K562 (cell line): ENCODE data around the gene PPP3CA. TPM values are rescaled to one million over a fixed set of nuclear protein-coding genes. Genes with fewer than 3 reads are reported as not detected.

Experiments used
- ATAC-seq: fragments of 200-7000 bp; cut with Tn5 transposase; 3 replicates; pipeline ENCODE4 v1.9.1; 2020; ENCODE audit warnings: moderate library complexity
- BruUV-seq: library from RNA; stranded (reverse); fragments of 400-500 nt; replicated peaks from 2 replicates; lab custom pipeline; 2021; lab: Mats Ljungman, UMichigan
- CTCF ChIA-PET: fragments of 300-600 bp; formaldehyde crosslinking; extraction: SDS; loops from one replicate; lab custom pipeline; 2021; ENCODE audit warnings: low intra/inter-chr PET ratio; lab: Yijun Ruan, JAX
- POLR2A ChIA-PET: fragments of 300-600, 350-650 bp; sonication (Branson Sonifier 250); formaldehyde crosslinking; extraction: SDS; loops from one replicate; lab custom pipeline; 2021; ENCODE audit warnings: antibody characterized with exemption, inconsistent platforms; lab: Yijun Ruan, JAX
- DNase-seq, 4 experiments: peaks; one replicate each; pipeline versions ENCODE4 v3.0.0 to v3.0.0-alpha.2; 2011 to 2018; ENCODE audit warnings: low spot score in 3 of 4, mixed read lengths in 3 of 4; ENCODE audit errors: extremely low read depth in 1 of 4
- FAIRE-seq: peaks from 2 replicates; lab custom pipeline; 2011; peaks lifted over from hg19 to GRCh38; lab: Jason Lieb, UNC
- H2AFZ ChIP-seq: 2 replicates; pipeline ENCODE4 v1.6.0; 2011; ENCODE audit warnings: low read depth, low read length, control low read depth, inconsistent platforms
- H3K27ac ChIP-seq: fragments of 200-600 bp; 3 replicates; pipeline ENCODE4 v1.8.0; 2011; ENCODE audit warnings: low read depth, mild to moderate bottlenecking, control low read depth, inconsistent platforms, low read length, moderate library complexity, mixed read lengths; ENCODE audit errors: extremely low read depth
- H3K27me3 ChIP-seq, 2 experiments: fragments of 300-600 bp in 1 of 2; 2 replicates in 1 of 2; 3 replicates in 1 of 2; pipeline versions ENCODE4 v1.6.0 to v1.8.0; 2011; ENCODE audit warnings: inconsistent platforms in 2 of 2, low read length in 2 of 2, mild to moderate bottlenecking in 1 of 2, mixed read lengths in 1 of 2, moderate library complexity in 1 of 2; ENCODE audit not compliant: control insufficient read depth in 2 of 2, insufficient read depth in 2 of 2
- H3K36me3 ChIP-seq: fragments of 300-600 bp; 3 replicates; pipeline ENCODE4 v1.8.0; 2011; ENCODE audit warnings: mild to moderate bottlenecking, low read length, inconsistent platforms; ENCODE audit not compliant: control insufficient read depth, insufficient read depth
- H3K4me1 ChIP-seq, 2 experiments: fragments of 200-600 bp in 1 of 2; replicated peaks in 1 of 2; 2 replicates in 1 of 2; 3 replicates in 1 of 2; pipeline versions ENCODE4 v1.5.1 to v1.8.0; 2011; ENCODE audit warnings: inconsistent platforms in 2 of 2, low read length in 2 of 2, mild to moderate bottlenecking in 1 of 2, mixed read lengths in 1 of 2, moderate library complexity in 1 of 2; ENCODE audit not compliant: control insufficient read depth in 2 of 2, insufficient read depth in 2 of 2
- H3K4me2 ChIP-seq: 2 replicates; pipeline ENCODE4 v1.6.1; 2011; ENCODE audit warnings: low read length, control low read depth, inconsistent platforms, mixed read lengths; ENCODE audit not compliant: insufficient read depth
- H3K4me3 ChIP-seq: fragments of 200-600 bp; sonication (generic), shearing (Covaris generic); 2 replicates; pipeline ENCODE4 v1.5.1; 2016; ENCODE audit warnings: control low read depth, inconsistent platforms
- H3K79me2 ChIP-seq: fragments of 200-600 bp; 3 replicates; pipeline ENCODE4 v1.8.0; 2011; ENCODE audit warnings: low read length, inconsistent platforms; ENCODE audit not compliant: control insufficient read depth, insufficient read depth
- H3K9ac ChIP-seq, 2 experiments: 2 replicates each; pipeline versions ENCODE4 v1.6.0 to v1.6.1; 2011; ENCODE audit warnings: low read depth in 2 of 2, low read length in 2 of 2, control low read depth in 1 of 2, inconsistent platforms in 1 of 2, mild to moderate bottlenecking in 1 of 2, mixed read lengths in 1 of 2; ENCODE audit not compliant: insufficient read depth in 1 of 2
- H3K9me1 ChIP-seq: one replicate; pipeline ENCODE4 v1.6.0; 2011; ENCODE audit warnings: inconsistent platforms, mild to moderate bottlenecking, low read length, moderate library complexity; ENCODE audit not compliant: control insufficient read depth, insufficient read depth
- H3K9me3 ChIP-seq: replicated peaks from 2 replicates; pipeline ENCODE4 v1.5.1; 2011; ENCODE audit warnings: low read depth, low read length, inconsistent platforms; ENCODE audit not compliant: control insufficient read depth, insufficient read depth
- H4K20me1 ChIP-seq: replicated peaks from 2 replicates; pipeline ENCODE4 v1.6.1; 2011; ENCODE audit warnings: low read length, inconsistent platforms, mixed read lengths; ENCODE audit not compliant: control insufficient read depth, insufficient read depth
- CHD4 ChIP-seq: fragments of 200-600 bp; sonication (generic); IDR thresholded peaks from 3 replicates; pipeline ENCODE4 v1.6.1; 2012; ENCODE audit warnings: low read depth, mild to moderate bottlenecking, mixed read lengths, low read length, inconsistent platforms; ENCODE audit not compliant: insufficient read depth, insufficient replicate concordance, poor library complexity, severe bottlenecking
- GABPB1 ChIP-seq: sonication (generic); formaldehyde crosslinking; IDR thresholded peaks from 2 replicates; pipeline ENCODE4 v1.8.0; 2022; ENCODE audit warnings: mild to moderate bottlenecking, missing genetic modification reagents
- TBL1XR1 ChIP-seq, 2 experiments: IDR thresholded peaks; 2 replicates each; pipeline ENCODE4 v1.6.1; 2012; ENCODE audit warnings: improper control_type of control experiment in 2 of 2, low read length in 2 of 2, mild to moderate bottlenecking in 1 of 2
- ZNF280B ChIP-seq: fragments of 250-450 bp; sonication (Bioruptor Pico); IDR thresholded peaks from 2 replicates; pipeline ENCODE4 v1.5.1; 2021; ENCODE audit warnings: mild to moderate bottlenecking
- ZNF384 ChIP-seq: IDR thresholded peaks from 2 replicates; pipeline ENCODE4 v1.6.1; 2012; ENCODE audit warnings: low read depth, low read length, improper control_type of control experiment
- WGBS: fragments of 100-300 bp; shearing (Covaris generic); methylation state at CpG from one replicate; pipeline ENCODE4 v1.1.6; 2016; ENCODE audit warnings: low coverage, mixed read lengths; ENCODE audit not compliant: insufficient coverage; ENCODE audit errors: missing lambda C conversion rate; 5-methylcytosine and 5-hydroxymethylcytosine counted together
- in situ Hi-C: fragments of 300-500 bp; cut with MboI; formaldehyde crosslinking; loops from 4 replicates; pipeline ENCODE4 v1.15.0; 2018; ENCODE audit warnings: inconsistent platforms, mixed read lengths
- intact Hi-C: fragments of 100-400 bp; cut with micrococcal nuclease; formaldehyde crosslinking; loops from 2 replicates; pipeline ENCODE4 v1.14.2; 2022
- polyA plus RNA-seq, 8 experiments: library from polyadenylated mRNA; depleted of rRNA in 4 of 8; stranded (reverse) in 5 of 8; unstranded in 3 of 8; fragments of >200 nt; fragmentation: Nextera tagmentation in 2 of 8; fragmentation: Illumina TruSeq in 1 of 8; extraction: Ambion mirVana in 2 of 8; extraction: Trizol in 1 of 8; gene quantifications; 2 replicates each; pipeline versions ENCODE4 v1.2.1 to v1.2.3, GENCODE V29; 2011 to 2014; ENCODE audit warnings: inconsistent platforms in 1 of 8, missing spikeins in 1 of 8
- total RNA-seq, 7 experiments: library from RNA; depleted of rRNA in 6 of 7; stranded (reverse); fragments of >200 nt in 6 of 7; fragmentation: Illumina TruSeq in 2 of 7; extraction: Trizol in 2 of 7; gene quantifications; 2 replicates each; pipeline versions ENCODE4 v1.2.1 to v1.2.3, GENCODE V29; 2011 to 2021; ENCODE audit warnings: low replicate concordance in 1 of 7

PPP3CA gene
- total and polyA plus RNA-seq, 9 of the 15 experiments (the other 6 are each of a cell fraction or from before 2014, with no cell fraction given): 0.94 to 3.2 (median 1.6) TPM

DNA sequence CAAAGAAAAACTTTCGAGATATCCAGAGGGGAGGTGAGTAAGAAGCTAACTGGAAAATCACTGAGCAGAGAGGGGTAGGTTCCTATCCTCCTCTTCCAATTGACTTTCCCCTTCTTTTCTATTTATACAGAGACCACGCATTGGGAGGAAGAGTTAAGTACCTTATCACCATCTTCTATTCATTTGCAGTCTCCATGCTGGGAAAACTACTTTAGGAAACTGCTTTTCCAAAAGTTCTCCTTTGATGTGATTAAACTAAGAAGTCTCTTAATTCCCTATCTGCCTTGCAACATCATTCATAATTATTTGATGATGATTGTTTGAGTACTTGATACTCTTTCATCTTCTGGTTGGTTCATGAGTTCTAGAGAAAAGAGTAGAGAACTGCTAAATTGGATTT lies 306.6 kb downstream of the PPP3CA start (continued):
- TF ChIP-seq GABPB1 (CRISPR knock-in tag): no peak
- TF ChIP-seq, all 486 proteins: peak for 0

- H3K9me3 ChIP-seq: no peaks in the 10 kb centered on the region
- H2AFZ ChIP-seq: no peak overlapping the region
- no peaks in the 10 kb centered on the region for H3K79me2 ChIP-seq
- in situ Hi-C loops (no loop called here), intact Hi-C loops (no loop called here)
- BruUV-seq: no TSS peak
- H3K4me1 ChIP-seq: no peaks in the 10 kb centered on the region
- POLR2A ChIA-PET: no interaction called here
- CTCF ChIA-PET: no interaction called here
- H3K9ac ChIP-seq: no peak overlapping the region
- WGBS: 4% methylated on average over 5 of the region's 5 CpGs
- H3K4me3 ChIP-seq: no peak overlapping the region
- TF ChIP-seq CHD4 (no peak), ZNF280B (CRISPR knock-in tag) (no peak), ZNF384 (no peak), TBL1XR1 (IDR thresholded peaks at IDR 0.05; ENCODE audit: low read length in 2 of 2) (no peak)
- no peak for ATAC-seq
- H4K20me1 ChIP-seq: no peaks in the 10 kb centered on the region
- no peak for FAIRE-seq
- H3K36me3 ChIP-seq: no peaks in the 10 kb centered on the region
- H3K27ac ChIP-seq: no peak overlapping the region
- no peak for DNase-seq
- no peaks in the 10 kb centered on the region for H3K9me1 ChIP-seq
- H3K27me3 ChIP-seq: no peaks in the 10 kb centered on the region
- no peak overlapping the region for H3K4me2 ChIP-seq
Observed at GRCh38 chr4:101039367-101039766, 308.0 kb downstream of the PPP3CA start.
